Skeletal muscle satellite cell (primary cell): ENCODE results near the gene DIP2A.
"Not testable (repeated sequence)": the region's sequence is repeated elsewhere in the genome, so short reads cannot be mapped to it uniquely, and the experiment has no call there.

Source experiments
- H3K27me3 ChIP-seq: 2 replicates; pipeline ENCODE4 v1.7.0; 2013; ENCODE audit warnings: low read length; ENCODE audit not compliant: control insufficient read depth, insufficient read depth
- H3K36me3 ChIP-seq: 2 replicates; pipeline ENCODE4 v1.7.0; 2013; ENCODE audit warnings: mild to moderate bottlenecking, control low read depth, low read length; ENCODE audit not compliant: insufficient read depth
- H3K4me1 ChIP-seq: 2 replicates; pipeline ENCODE4 v1.7.0; 2013; ENCODE audit warnings: low read length; ENCODE audit not compliant: control insufficient read depth, insufficient read depth
- H3K4me2 ChIP-seq: 2 replicates; pipeline ENCODE4 v1.7.0; 2013; ENCODE audit warnings: mild to moderate bottlenecking, low read length
- H3K4me3 ChIP-seq: 2 replicates; pipeline ENCODE4 v1.7.0; 2013; ENCODE audit warnings: low read length
- H3K9ac ChIP-seq: 2 replicates; pipeline ENCODE4 v1.7.0; 2013; ENCODE audit warnings: mild to moderate bottlenecking, low read depth, low read length, moderate library complexity
- H3K9me3 ChIP-seq: replicated peaks from 2 replicates; pipeline ENCODE4 v1.7.0; 2013; ENCODE audit warnings: mild to moderate bottlenecking, control low read depth, low read length

The DIP2A gene

DNA sequence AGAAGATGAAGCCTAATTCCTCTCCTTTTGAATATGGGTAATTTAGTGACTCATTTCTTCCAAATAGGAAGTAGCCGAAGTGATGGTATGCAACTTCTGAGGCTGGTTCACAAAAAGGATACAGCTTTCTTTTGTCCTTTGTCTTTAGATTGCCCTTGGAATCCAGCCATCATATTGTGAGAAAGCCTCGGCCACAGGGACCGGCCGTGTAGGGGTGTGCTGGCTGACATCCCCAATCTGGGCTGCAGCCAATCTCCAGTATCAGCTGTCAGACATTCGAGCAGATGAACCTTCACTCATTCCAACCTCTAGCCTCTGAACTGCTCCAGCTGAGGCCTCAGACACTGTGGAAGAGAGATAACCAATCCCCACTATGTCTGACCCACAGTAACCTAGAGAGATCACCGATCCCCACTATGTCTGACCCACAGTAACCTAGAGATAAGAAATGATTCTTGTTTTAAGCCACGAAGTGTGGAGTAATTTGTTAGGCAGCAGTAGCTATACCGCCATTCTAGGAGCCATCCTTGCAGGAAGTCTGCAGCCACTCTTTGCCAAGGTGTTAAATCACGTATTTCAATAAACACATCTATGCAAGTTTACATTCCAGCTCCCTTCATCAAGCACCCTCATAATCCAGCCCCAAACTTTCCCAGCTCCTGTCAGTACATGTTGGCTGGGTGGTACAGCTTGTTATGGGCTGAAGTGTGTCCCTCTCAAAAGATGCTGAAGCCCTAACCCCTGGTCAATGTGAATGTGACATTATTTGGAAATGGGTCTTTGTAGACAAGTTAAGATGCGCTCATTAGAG, 2.9 kb upstream of the DIP2A start:
- H3K36me3 ChIP-seq, result no peaks in the 10 kb centered on the region
- H3K4me2 ChIP-seq, result peak overlapping the region; percentile 52
- peaks cover 40% of the 10 kb centered on the region for H3K4me1 ChIP-seq
- no peaks in the 10 kb centered on the region for H3K27me3 ChIP-seq
- H3K9me3 ChIP-seq, result no peaks in the 10 kb centered on the region
- no peak overlapping the region for H3K9ac ChIP-seq
- H3K4me3 ChIP-seq, result no peak overlapping the region

DNA sequence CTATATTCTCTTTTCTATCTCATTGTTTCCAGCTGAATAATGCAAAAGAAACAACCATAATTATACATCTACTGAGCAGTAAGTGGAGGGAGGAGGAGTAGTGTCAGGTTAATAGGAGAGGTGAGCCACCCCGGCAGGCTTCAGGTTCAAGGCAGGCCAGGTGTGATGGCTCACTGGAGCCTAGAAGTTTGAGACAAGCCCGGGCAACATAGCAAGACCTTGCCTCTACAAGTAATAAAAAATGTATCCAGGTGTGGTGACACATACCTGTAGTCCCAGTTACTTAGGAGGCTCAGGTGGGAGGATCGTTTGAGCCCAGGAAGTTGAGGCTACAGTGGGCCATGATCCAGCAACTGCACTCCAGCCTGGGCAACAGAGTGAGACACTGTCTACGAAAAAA, 1.9 kb upstream of the DIP2A start:
- peaks cover 40% of the 10 kb centered on the region for H3K4me1 ChIP-seq
- no peak overlapping the region for H3K9ac ChIP-seq
- H3K4me3 ChIP-seq, result no peak overlapping the region
- no peaks in the 10 kb centered on the region for H3K27me3 ChIP-seq
- no peaks in the 10 kb centered on the region for H3K36me3 ChIP-seq
- no peaks in the 10 kb centered on the region for H3K9me3 ChIP-seq
- no peak overlapping the region for H3K4me2 ChIP-seq

DNA sequence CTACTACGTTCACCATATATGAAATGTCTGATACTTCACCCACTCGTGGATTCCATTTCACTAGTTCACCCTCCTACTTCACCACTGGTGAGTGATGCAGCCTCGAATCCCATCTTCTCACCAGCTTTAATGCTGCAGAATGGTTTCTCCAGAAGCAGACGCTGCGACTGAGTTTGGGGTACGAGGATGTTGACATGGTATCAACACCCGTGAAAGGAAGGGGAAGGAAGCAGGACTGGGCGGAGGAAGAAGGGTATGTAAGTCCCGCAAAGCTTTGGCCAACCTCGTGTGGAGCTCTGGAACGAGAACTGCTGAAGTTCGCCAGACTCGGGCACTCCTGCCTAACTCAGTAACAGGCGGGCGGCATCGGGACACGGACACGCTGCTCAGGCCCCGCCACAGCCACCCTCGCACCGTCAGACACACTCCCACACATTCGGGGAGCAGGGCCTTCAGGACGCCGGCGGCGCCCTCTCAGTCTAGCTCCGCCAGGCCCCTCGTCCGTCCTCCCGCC, 833 bp upstream of the DIP2A start:
- H3K4me3 ChIP-seq, result peak overlapping the region; percentile 90
- peaks cover 43% of the 10 kb centered on the region for H3K4me1 ChIP-seq
- H3K36me3 ChIP-seq, result no peaks in the 10 kb centered on the region
- peak overlapping the region; percentile 95 for H3K9ac ChIP-seq
- H3K4me2 ChIP-seq, result peak overlapping the region; percentile 96
- no peaks in the 10 kb centered on the region for H3K27me3 ChIP-seq
- no peaks in the 10 kb centered on the region for H3K9me3 ChIP-seq

DNA sequence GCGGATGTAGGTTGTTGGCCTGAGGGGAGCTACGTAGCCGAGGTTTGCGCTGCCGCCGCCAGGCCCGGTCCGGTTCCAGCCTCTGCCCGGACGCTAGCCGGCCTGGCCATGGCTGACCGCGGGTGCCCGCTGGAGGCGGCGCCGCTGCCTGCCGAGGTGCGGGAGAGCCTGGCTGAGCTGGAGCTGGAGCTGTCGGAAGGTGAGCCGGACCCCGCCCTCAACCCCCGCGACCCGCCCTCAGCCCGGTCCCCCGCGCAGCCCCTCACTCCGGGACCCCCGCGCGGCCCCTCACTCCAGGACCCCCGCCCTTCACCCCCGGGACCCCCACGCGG, 299 bp downstream of the DIP2A start:
- H3K27me3 ChIP-seq, result no peaks in the 10 kb centered on the region
- H3K36me3 ChIP-seq, result peaks cover 5% of the 10 kb centered on the region
- peak overlapping the region; percentile 85 for H3K9ac ChIP-seq
- H3K9me3 ChIP-seq, result no peaks in the 10 kb centered on the region
- peaks cover 41% of the 10 kb centered on the region for H3K4me1 ChIP-seq
- H3K4me2 ChIP-seq, result peak overlapping the region; percentile 76
- peak overlapping the region; percentile 95 for H3K4me3 ChIP-seq

DNA sequence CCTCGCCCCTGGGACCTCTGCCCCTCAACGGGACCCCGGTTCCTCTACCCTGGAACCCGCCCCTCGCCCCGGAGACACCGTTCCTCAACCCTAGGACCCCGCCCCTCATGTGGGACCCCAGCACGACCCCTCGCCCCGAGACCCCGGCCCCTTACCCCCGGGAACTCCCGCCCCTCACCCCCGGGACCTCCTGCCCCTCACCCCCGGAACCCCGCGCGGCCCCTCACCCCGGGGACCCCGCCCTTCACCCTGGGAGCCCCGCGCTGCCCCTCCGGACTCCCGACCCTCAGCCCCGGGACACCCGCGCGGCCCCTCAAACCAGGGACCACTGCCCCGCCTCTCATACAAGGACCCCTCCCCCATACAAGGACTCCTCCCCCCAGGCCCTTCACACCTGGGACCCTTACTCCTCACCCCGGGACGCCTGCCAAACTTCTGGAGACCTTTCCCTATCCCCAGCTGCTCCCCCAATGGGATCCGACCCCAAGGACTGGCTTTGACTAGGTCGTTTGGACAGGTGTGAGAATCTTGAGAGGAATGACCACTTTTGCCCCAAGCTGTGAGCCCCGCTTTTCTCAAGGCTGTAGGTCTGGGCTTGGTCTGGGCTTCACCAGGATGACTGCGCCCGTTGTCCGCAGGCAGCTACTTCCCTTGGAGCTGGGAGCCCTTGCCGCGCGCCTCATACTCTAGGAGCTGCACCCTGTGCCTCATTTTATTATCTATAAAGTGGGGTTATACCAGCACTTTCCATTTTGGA, 843 bp downstream of the DIP2A start:
- Histone ChIP-seq H3K4me3 (peak overlapping the region; percentile 95), H3K4me1 (peaks cover 36% of the 10 kb centered on the region), H3K9ac (peak overlapping the region; percentile 85), H3K4me2 (peak overlapping the region; percentile 89), H3K27me3 (no peaks in the 10 kb centered on the region), H3K9me3 (no peaks in the 10 kb centered on the region), H3K36me3 (peaks cover 5% of the 10 kb centered on the region)

DNA sequence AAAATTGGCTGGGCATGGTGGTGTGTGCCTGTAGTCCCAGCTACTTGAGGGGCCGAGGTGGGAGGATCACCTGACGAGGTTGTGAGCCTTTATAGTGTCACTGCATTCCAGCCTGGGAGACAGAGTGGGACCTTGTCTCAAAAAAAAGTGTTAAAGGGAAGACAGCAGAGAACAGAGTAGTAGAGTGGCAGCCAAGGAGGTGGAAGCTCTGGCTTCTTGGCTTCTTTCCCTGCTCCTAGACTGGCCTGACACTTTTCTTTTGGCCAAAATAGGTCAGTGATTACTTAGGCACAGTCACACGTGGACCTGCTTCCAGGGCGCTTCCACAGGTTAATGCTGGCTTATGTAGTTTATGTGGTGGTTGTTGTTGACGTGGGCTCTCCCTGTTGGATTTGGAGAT, 3.2 kb downstream of the DIP2A start:
- no peak overlapping the region for H3K4me3 ChIP-seq
- no peak overlapping the region for H3K4me2 ChIP-seq
- H3K9me3 ChIP-seq, result no peaks in the 10 kb centered on the region
- no peaks in the 10 kb centered on the region for H3K27me3 ChIP-seq
- H3K36me3 ChIP-seq, result peaks cover 5% of the 10 kb centered on the region
- H3K4me1 ChIP-seq, result peaks cover 13% of the 10 kb centered on the region
- no peak overlapping the region for H3K9ac ChIP-seq

DNA sequence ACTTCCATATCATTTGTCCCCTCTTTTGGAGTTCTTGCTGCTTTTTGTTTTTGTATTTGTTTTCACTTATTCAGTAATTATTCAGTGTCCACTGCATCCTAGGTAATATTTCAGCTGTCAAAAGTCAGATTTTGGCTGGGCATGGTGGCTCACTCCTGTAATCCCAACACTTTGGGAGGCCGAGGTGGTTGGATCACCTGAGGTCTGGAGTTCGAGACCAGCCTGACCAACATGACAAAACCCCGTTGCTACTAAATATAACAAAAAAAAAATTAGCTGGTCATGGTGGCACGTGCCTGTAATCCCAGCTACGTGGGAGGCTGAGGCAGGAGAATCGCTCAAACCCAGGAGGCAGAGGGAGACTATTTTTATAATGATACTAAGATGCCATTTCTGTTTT, 6.5 kb downstream of the DIP2A start:
- H3K4me1 ChIP-seq, H3K4me3 ChIP-seq, H3K9ac ChIP-seq, H3K9me3 ChIP-seq, H3K27me3 ChIP-seq, H3K4me2 ChIP-seq: not testable (repeated sequence)
- H3K36me3 ChIP-seq, result peaks cover 12% of the 10 kb centered on the region

DNA sequence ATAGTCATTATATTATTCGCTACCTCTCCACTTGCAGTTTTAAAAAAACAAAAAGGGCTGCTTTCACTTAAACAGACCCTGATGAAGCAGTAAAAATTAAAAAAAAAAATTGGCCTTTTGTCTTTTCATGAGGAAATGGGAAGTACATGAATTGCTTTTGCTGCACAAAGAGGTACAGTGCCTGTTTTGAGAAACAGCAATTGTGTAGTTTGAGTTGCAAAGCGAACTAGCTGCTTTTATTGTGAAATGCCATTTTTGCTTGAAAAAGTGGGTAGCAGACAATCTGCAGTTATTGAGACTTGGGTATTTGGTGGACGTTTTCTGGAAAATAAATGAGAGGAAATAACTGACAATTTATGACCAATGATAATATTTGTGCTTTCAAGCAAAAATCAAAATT, 7.0 kb downstream of the DIP2A start:
- Histone ChIP-seq H3K9me3 (no peaks in the 10 kb centered on the region), H3K4me1 (peaks cover 3% of the 10 kb centered on the region), H3K36me3 (peaks cover 12% of the 10 kb centered on the region), H3K4me2 (no peak overlapping the region), H3K4me3 (no peak overlapping the region), H3K27me3 (no peaks in the 10 kb centered on the region), H3K9ac (no peak overlapping the region)

DNA sequence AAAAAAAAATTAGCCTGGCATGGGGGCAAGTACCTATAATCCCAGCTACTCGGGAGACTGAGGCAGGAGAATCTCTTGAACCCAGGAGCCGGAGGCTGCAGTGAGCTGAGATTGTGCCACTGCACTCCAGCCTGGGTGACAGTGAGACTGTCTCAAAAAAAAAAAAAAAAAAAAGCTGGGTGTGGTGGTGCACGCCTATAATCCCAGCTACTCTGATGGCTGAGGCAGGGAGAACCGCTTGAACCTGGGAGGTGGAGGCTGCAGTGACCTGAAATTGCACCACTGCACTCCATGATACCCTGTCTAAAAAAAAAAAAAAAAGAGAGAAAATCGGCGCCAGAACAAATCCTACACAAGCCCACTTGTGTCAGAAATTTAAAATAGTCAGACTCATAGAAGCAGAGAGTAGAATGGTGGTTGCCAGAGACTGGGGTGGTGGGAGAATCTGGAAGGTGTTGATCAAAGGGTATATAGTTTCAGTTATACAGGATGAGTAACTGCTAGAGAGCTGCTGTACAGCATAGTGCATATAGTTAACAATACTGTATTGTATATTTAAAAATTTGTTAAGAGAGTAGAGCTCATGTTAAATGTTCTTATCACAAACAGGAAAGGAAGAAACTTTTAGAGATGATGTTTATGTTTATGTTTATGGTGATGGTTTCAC, 9.6 kb downstream of the DIP2A start:
- Histone ChIP-seq H3K9me3 (no peaks in the 10 kb centered on the region), H3K36me3 (peaks cover 9% of the 10 kb centered on the region), H3K9ac (no peak overlapping the region)

DNA sequence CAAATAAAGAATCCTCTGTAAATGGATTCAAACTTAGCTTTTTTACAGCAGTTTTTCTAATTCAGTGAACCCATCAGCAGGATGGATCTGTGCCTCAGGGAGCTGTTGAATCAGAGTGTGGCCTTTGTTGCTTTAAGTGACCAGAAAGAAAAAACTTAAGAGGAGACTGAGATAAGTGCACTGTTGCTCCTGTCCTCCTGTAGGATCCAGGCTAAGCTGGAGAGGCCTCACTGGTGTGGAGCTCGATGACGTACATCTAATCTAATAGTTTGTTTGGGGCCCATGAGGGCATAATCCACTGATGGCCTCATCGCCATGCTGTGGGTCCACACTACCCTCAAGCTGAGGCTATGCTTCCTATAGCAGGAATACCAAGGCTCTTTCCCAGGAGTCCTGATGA, 10.6 kb downstream of the DIP2A start:
- Histone ChIP-seq H3K4me1 (peaks cover 6% of the 10 kb centered on the region), H3K4me3 (no peak overlapping the region), H3K9ac (no peak overlapping the region), H3K9me3 (no peaks in the 10 kb centered on the region), H3K36me3 (peaks cover 7% of the 10 kb centered on the region), H3K4me2 (no peak overlapping the region), H3K27me3 (no peaks in the 10 kb centered on the region)

More for the DNA sequence above, 9.6 kb downstream of the DIP2A start:
- Histone ChIP-seq H3K4me2 (no peak overlapping the region), H3K4me3 (no peak overlapping the region), H3K4me1 (no peaks in the 10 kb centered on the region), H3K27me3 (no peaks in the 10 kb centered on the region)

DNA sequence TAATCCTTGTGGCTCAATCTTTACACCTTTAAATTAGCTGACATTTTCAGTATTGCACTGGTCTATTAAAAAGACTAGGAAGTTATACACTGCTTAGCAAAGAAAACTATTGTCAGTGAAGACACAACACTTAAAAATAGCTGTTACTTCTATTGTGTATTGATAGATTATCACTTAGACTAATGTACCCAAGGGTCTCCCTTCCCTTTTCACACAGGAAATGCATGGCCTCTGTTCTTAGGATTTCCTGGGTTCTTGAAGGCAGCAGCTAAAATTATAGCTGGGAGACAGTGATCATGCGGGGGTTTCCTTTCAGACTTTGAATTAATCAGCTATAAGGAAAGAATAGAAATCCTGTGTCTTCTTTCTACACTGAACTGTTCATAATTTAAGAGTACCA, 12.8 kb downstream of the DIP2A start:
- Histone ChIP-seq H3K4me2 (no peak overlapping the region), H3K4me1 (peaks cover 9% of the 10 kb centered on the region), H3K27me3 (no peaks in the 10 kb centered on the region), H3K36me3 (peaks cover 7% of the 10 kb centered on the region), H3K4me3 (no peak overlapping the region), H3K9ac (no peak overlapping the region), H3K9me3 (no peaks in the 10 kb centered on the region)
